Thyroid gland (tissue), 4 donors: ENCODE results near the gene SLC25A39. TPM values are rescaled to one million over a fixed set of nuclear protein-coding genes. Genes with fewer than 3 reads are reported as not detected.

Experiments
- DNase-seq, 2 donors: peaks; one replicate each; pipeline ENCODE4 v3.0.0-alpha.2; 2019
- H3K27ac ChIP-seq, 3 donors: fragments of 200-600 bp; sonication (generic); 1 replicate in 2 of 3; 2 replicates in 1 of 3; pipeline ENCODE4 v1.5.1; 2016 to 2019; ENCODE audit warnings: mild to moderate bottlenecking in 1 of 3, moderate library complexity in 1 of 3
- H3K27me3 ChIP-seq: fragments of 200-600 bp; sonication (generic); one replicate; pipeline ENCODE4 v1.5.1; 2019
- H3K36me3 ChIP-seq, 2 donors: fragments of 200-600 bp; sonication (generic); one replicate each; pipeline ENCODE4 v1.5.1; 2016 to 2019
- H3K4me1 ChIP-seq, 2 donors: fragments of 200-600 bp; sonication (generic); one replicate each; pipeline ENCODE4 v1.5.1; 2017 to 2019
- H3K4me3 ChIP-seq, 3 donors: fragments of 200-600 bp; sonication (generic); replicated peaks in 1 of 3; 1 replicate in 2 of 3; 2 replicates in 1 of 3; pipeline ENCODE4 v1.5.1; 2016; ENCODE audit warnings: mild to moderate bottlenecking in 1 of 3
- H3K9me3 ChIP-seq: fragments of 200-600 bp; sonication (generic); one replicate; pipeline ENCODE4 v1.5.1; 2017
- CTCF ChIP-seq, 6 experiments: fragments of 200-600 bp in 3 of 6; fragments of 450-650 bp in 3 of 6; sonication (generic) in 3 of 6; IDR thresholded peaks; one replicate each; pipeline ENCODE4 v1.5.1; 2016 to 2019; ENCODE audit warnings: antibody characterized with exemption in 6 of 6, mild to moderate bottlenecking in 2 of 6, inconsistent platforms in 1 of 6, moderate library complexity in 1 of 6
- POLR2A ChIP-seq, 2 donors: fragments of 450-650 bp; IDR thresholded peaks; one replicate each; pipeline ENCODE4 v1.6.1; 2017; ENCODE audit warnings: antibody characterized with exemption in 2 of 2, mild to moderate bottlenecking in 2 of 2, moderate library complexity in 1 of 2
- WGBS, 2 donors: methylation state at CpG; one replicate each; pipeline ENCODE4 v1.1.5; 2017; 5-methylcytosine and 5-hydroxymethylcytosine counted together
- intact Hi-C: fragments of 100-400 bp; cut with DNase I; formaldehyde crosslinking; loops from one replicate; pipeline ENCODE4 v1.15.1; 2023
- total RNA-seq, 4 donors: library from RNA; depleted of rRNA; stranded (reverse); fragments of >200 nt; gene quantifications; one replicate each; pipeline ENCODE4 v1.2.3, GENCODE V29; 2016

Gene SLC25A39
- total RNA-seq, 4 donors from 2014 or later, result 82.5 to 201 (median 144) TPM

- TF ChIP-seq CTCF (IDR thresholded peaks at IDR 0.05), result no peak
- no peak for TF ChIP-seq POLR2A (IDR thresholded peaks at IDR 0.05)
- Histone ChIP-seq H3K4me3 (peak overlapping the region in 1 of 3 donors; percentile 41), H3K4me1 (peaks cover 22 to 36% of the 10 kb centered on the region in 2 donors), H3K27me3 (no peaks in the 10 kb centered on the region), H3K9me3 (no peaks in the 10 kb centered on the region), H3K27ac (peak overlapping the region; percentile 36 to 74 (median 47)), H3K36me3 (no peaks in the 10 kb centered on the region)
- intact Hi-C loops, result loop anchor here (5.0 kb wide), 1 partner anchor 200 kb away; no protein-coding TSS in a partner anchor
- WGBS, 2 donors, result 5 to 6% methylated on average over 14 to 16 of the region's 26 CpGs
- peak; percentile 88 to 90 for DNase-seq
Measured at GRCh38 chr17:44307387-44308186, 17.0 kb downstream of the SLC25A39 start.

- no peaks in the 10 kb centered on the region for H3K36me3 ChIP-seq
- intact Hi-C loops, result loop anchor here (5.0 kb wide), 1 partner anchor 203 kb away; no protein-coding TSS in a partner anchor
- no peaks in the 10 kb centered on the region for H3K27me3 ChIP-seq
- TF ChIP-seq CTCF (IDR thresholded peaks at IDR 0.05) (no peak), POLR2A (IDR thresholded peaks at IDR 0.05) (no peak)
- H3K27ac ChIP-seq, result no peak overlapping the region
- no peaks in the 10 kb centered on the region for H3K9me3 ChIP-seq
- H3K4me1 ChIP-seq, result peaks cover 22 to 36% of the 10 kb centered on the region in 2 donors
- H3K4me3 ChIP-seq, result no peak overlapping the region
- no peak for DNase-seq
Measured at GRCh38 chr17:44304651-44305050, 20.0 kb downstream of the SLC25A39 start.

- H3K27me3 ChIP-seq, result no peaks in the 10 kb centered on the region
- H3K9me3 ChIP-seq, result no peaks in the 10 kb centered on the region
- TF ChIP-seq CTCF (IDR thresholded peaks at IDR 0.05) (no peak), POLR2A (IDR thresholded peaks at IDR 0.05) (no peak)
- no peaks in the 10 kb centered on the region for H3K36me3 ChIP-seq
- WGBS, 2 donors, result 85 to 95% methylated on average over 3 of the region's 3 CpGs
- no peaks in the 10 kb centered on the region for H3K4me1 ChIP-seq
- H3K27ac ChIP-seq, result no peak overlapping the region
- intact Hi-C loops, result no loop called here
- no peak for DNase-seq
- H3K4me3 ChIP-seq, result no peak overlapping the region
Measured at GRCh38 chr17:44297975-44298374, 26.6 kb downstream of the SLC25A39 start.

GRCh38 chr17:44293509-44294226, 31.0 kb downstream of the SLC25A39 start:
- H3K4me1 ChIP-seq, result no peaks in the 10 kb centered on the region
- intact Hi-C loops, result no loop called here
- no peak for DNase-seq
- no peak for TF ChIP-seq CTCF (IDR thresholded peaks at IDR 0.05)
- no peak for TF ChIP-seq POLR2A (IDR thresholded peaks at IDR 0.05)
- WGBS, 2 donors, result 90 to 93% methylated on average over 8 to 9 of the region's 9 CpGs
- H3K9me3 ChIP-seq, result no peaks in the 10 kb centered on the region
- H3K36me3 ChIP-seq, result no peaks in the 10 kb centered on the region
- no peak overlapping the region for H3K4me3 ChIP-seq
- H3K27me3 ChIP-seq, result no peaks in the 10 kb centered on the region
- H3K27ac ChIP-seq, result no peak overlapping the region

GRCh38 chr17:44287651-44288050, 37.0 kb downstream of the SLC25A39 start:
- H3K4me1 ChIP-seq, result no peaks in the 10 kb centered on the region
- 74 to 77% methylated on average over 8 of the region's 8 CpGs for WGBS, 2 donors
- no peaks in the 10 kb centered on the region for H3K27me3 ChIP-seq
- TF ChIP-seq CTCF (IDR thresholded peaks at IDR 0.05) (no peak), POLR2A (IDR thresholded peaks at IDR 0.05) (no peak)
- H3K27ac ChIP-seq, result no peak overlapping the region
- H3K36me3 ChIP-seq, result no peaks in the 10 kb centered on the region
- intact Hi-C loops, result no loop called here
- H3K4me3 ChIP-seq, result no peak overlapping the region
- H3K9me3 ChIP-seq, result no peaks in the 10 kb centered on the region
- no peak for DNase-seq
